Amniotic stem cell (primary cell): Measurements from ENCODE around the gene LENG9.

ENCODE experiments used
- DNase-seq: peaks from one replicate; lab custom pipeline; 2025; lab: John Stamatoyannopoulos, UW

The LENG9 gene

GRCh38 chr19:54421521-54421920, 42.1 kb downstream of the LENG9 start:
- no peak for DNase-seq

GRCh38 chr19:54421169-54421516, 42.4 kb downstream of the LENG9 start:
- no peak for DNase-seq

GRCh38 chr19:54420383-54421168, 43.0 kb downstream of the LENG9 start:
- no peak for DNase-seq

GRCh38 chr19:54420068-54420382, 43.6 kb downstream of the LENG9 start:
- no peak for DNase-seq

- DNase-seq = no peak
Measured at GRCh38 chr19:54418930-54419800, 44.4 kb downstream of the LENG9 start.

- DNase-seq = no peak
Measured at GRCh38 chr19:54418030-54418929, 45.3 kb downstream of the LENG9 start.

GRCh38 chr19:54416695-54417491, 46.7 kb downstream of the LENG9 start:
- DNase-seq = no peak

- DNase-seq = no peak
Measured at GRCh38 chr19:54415901-54416673, 47.5 kb downstream of the LENG9 start.

GRCh38 chr19:54415208-54415900, 48.2 kb downstream of the LENG9 start, which contains the start of gene TTYH1:
Gene TTYH1 (plus strand): TSS chr19:54415464. CDS start chr19:54415553, 89 bp downstream.
- DNase-seq = no peak

- DNase-seq = no peak
Measured at GRCh38 chr19:54414156-54414555, 49.4 kb downstream of the LENG9 start.

- no peak for DNase-seq
Measured at GRCh38 chr19:54412877-54413276, 50.7 kb downstream of the LENG9 start.
